GM18870 (cell line): ENCODE data around the gene GRN.
"Not testable (repeated sequence)": the region's sequence is repeated elsewhere in the genome, so short reads cannot be mapped to it uniquely, and the experiment has no call there.

ENCODE experiments used
- ATAC-seq: cut with Tn5 transposase; IDR thresholded peaks from one replicate; pipeline ENCODE4 v1.9.1; 2021; ENCODE audit warnings: moderate library complexity; ENCODE audit not compliant: unreplicated experiment

GRN gene

DNA sequence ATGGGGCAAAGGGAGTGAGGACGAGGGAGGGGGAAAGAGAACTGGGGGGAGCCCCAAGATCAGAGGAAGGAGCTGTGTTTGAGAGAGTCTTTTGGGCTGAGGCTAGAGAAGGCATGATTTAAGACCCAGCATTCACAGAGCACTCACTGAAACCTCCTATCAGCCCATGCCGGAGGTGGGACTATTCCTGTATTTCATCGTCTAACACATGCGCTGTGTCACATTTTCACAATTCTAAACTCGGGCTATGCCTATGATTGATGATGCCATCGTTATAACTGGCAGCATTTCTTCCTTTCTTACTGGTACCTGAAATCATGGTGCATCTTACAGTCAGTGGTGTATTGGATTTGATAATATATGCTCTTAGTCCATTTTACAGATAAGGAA is 15.0 kb downstream of the GRN start:
- no peak for ATAC-seq

DNA sequence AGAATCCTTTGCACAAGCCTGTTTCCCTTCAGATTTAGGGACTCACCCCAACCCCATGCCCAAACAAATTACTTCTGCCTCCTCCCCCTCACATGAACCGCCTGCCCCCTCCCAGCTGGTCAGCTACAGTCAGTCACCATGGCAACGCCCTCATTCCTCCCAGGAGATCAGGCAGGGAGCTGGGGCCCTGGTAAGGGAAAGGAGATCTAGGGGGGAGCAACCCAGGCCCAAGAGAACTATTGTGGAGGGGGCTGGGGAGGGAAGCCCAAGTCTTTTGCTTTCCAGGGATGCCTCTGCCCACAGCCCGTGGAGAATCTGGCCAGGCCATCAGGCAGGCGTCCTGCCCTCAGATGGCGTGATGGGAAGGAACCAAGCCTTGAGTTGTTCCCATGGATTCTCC is 15.7 kb downstream of the GRN start:
- no peak for ATAC-seq

DNA sequence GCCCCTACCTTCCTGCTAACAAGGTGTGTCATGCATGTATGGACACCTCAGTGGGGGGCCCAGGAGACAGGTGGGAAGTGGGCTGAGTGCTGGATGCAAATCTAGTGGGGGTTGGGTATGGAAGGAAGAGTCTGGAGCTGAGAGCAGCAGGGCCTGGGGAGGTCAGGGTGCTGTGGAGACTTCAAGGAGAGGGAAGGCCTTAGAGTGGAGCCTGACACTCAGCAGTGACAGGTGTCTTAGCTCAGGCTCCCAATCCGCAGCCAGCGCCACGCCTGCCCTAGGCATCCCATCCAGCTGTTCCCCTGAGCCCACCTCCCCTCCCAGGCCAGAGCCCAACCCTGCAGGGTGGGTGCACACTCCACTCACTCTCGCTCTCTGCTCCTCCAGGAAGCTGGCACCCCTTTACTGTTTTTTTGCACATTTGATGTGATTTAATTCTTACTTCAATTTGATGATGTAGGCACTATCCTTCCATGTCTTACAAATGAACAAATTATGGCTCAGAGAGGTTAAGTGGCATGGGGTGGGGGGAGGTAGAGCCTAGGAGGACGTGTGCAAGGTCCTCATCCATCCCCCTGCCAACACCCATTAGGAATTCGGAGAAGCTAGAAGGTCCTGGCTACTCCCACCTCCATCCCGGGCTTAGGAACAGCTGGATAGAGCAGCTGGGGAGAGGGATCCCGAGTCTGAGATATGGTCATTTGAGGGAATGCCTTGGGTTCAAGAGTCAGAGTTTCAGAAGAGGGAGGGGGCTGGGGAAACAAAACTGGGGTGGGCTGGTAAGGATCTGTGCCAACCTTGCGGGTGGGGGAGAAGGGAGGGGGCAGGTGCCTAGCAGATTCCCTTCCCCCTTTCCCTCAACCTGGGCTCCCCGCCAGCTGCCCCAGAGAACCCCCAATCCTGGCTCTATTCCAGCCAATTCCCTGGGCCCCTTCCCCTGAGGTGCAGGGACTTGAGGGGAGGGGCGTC is 16.5 kb downstream of the GRN start:
- ATAC-seq, result no peak

DNA sequence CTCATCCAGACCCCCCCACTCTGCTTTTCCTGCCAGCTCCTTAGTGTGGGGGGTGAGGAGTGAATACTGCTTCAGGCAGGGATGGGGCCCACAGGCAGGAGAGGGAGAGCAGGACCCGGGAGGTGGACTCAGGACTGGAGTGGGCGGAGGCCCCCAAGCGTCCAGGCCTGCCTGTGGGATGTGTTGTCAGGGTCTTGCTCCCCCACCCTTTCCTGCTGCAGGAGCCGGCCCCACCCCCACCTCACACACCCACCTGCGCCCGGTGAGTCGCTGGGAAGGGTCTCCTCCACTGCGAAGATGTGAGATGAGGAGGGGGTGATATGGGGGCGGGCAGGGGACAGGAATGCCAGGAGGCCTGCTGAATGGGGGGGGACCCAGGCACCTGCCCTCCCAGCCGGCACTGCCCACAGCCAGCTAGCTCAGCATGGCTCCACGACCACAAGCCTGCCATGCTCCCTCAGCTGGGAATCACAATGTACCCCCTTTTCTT is 17.4 kb downstream of the GRN start:
- ATAC-seq, result no peak

DNA sequence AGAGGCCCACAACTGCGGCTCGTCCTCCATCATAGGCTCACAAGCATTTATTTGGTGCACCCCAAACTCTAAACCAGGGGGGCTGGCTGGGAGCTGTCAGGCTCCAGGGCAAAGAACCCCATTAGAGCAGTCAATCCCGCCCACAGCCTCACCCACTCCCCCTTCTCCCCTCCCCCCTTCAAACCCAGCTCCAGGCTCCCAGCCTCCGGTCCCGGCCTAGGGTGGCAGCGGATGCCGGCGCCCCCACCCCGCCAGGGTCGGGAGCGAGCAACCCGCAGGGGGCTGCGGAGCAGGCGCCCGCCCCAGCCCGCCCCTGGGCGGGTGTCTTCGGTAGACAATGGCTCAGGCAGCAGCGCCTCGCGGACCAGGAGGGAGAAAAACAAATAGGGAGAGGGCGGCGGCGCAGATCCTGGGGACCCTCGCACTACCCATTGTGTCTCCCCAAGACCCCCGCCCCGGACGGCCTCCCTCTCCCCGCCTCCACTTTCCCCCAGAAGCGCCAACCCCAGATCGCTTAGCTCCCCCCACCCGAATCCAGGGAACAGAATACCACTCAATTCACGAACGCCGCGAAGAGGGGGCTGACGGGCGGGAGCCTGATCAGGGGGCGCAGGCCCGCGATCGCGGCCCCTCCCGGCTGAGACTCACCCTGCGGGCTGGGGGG is 18.0 kb downstream of the GRN start:
- no peak for ATAC-seq

DNA sequence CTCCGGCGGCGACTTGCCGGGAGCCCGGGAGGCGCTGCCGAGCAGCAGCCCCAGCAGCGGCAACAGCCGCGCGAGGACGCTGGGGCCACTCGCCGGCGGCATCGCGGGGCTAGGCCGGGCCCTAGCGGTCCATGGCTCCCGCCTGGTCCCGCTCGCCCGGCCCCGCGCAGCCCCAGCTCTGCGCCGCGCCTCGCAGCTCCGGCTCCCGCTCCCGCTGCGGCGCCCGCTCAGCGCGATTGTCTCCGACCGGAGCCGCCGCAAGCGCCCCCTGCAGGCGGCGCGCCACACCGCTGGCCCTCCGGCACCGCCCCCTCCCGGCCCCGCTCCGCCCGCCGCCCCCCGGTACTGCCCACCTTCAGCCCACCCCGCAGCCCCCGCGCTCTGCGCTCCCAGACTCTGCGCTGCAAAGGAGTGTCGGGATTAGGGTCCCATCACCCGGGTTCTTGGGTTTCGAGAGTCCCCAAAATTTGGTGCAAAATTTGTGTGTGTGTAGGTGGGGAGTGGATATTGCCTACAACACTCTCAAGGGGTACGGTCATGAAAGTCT is 18.6 kb downstream of the GRN start, which contains the start of gene FAM171A2:
TSS of gene FAM171A2 (minus strand) at position 241 of the 547 bp plus-strand sequence. CDS start at position 102, 139 bp downstream.
- no peak for ATAC-seq

DNA sequence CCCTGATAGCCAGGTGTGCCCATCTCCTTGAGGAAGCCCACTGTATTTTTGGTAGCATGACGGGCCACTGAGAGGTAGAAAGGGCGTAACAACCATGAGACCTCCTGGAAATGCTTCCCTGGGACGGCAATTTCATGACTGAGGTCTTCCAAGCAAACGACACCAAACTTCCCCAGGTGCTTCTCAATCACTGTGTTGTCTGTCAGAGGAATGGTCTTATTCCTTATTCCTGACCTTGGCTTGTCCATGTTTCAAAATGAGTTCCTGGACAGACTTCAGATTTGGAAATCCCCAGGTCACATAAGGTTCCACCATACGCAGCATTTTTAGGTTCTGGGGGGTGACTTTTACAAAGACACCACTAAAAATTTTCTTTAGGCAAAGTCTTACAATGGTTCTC is 19.9 kb downstream of the GRN start:
- ATAC-seq, result not testable (repeated sequence)

DNA sequence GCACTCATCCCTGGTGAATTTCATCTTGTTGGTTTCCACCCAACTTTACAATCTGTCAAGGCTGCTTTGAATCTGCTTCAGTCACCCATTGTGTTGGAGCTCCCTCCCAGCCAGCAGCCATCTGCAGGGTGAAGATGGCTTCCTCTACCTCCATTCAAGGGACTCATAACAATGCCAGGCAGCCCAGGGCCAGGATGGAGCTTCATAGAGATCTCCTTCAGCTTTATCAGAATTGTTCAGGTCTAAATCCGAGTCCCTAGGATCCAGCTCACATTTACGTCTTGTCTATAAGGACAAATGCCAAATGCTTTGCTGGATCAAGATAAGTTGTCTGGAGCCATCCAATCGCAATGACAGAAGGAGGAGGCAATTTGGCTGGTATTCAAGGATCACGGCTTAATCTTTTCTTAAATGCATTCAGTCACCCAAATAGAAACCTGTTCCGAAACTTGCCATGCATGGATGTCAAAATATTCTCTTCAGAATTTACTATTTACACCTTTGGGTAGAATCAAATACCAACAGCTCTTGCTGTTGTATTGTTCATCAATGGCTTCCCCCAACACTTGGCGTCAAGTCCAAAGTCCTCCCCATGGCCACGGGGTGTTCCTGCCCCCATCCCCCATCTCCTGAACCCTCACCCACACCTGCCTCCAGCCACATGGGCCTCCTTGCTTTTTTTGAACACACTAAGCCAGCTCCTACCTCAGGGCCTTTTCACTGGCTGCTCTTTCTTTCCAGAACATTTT is 22.3 kb downstream of the GRN start:
- no peak for ATAC-seq

DNA sequence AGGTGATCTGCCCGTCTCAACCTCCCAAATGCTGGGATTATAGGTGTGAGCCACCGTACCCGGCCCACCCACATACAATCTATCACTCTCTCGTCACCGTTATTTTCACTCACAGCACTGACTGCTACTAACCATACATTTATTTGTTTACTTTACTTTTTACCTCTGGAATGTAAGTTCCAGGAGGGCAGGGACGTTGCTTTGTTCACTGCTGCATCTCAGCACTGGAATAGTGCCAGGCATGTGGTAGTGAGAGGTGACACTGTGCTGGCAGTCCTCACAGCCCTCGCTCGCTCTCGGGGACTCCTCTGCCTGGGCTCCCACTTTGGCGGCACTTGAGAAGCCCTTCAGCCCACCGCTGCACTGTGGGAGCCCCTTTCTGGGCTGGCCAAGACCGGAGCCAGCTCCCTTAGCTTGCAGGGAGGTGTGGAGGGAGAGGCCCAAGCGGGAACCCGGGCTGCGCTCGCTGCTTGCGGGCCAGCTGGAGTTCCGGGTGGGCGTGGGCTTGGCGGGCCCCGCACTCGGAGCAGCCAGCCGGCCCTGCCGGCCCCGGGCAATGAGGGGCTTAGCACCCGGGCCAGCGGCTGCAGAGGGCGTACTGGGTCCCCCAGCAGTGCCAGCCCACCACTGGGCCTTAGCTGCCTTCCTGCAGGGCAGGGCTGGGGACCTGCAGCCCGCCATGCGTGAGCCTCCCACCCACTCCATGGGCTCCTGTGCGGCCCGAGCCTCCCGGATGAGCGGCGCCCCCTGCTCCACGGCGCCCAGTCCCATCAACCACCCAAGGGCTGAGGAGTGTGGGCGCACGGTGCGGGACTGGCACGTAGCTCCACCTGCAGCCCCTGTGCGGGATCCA is 23.5 kb downstream of the GRN start:
- not testable (repeated sequence) for ATAC-seq

DNA sequence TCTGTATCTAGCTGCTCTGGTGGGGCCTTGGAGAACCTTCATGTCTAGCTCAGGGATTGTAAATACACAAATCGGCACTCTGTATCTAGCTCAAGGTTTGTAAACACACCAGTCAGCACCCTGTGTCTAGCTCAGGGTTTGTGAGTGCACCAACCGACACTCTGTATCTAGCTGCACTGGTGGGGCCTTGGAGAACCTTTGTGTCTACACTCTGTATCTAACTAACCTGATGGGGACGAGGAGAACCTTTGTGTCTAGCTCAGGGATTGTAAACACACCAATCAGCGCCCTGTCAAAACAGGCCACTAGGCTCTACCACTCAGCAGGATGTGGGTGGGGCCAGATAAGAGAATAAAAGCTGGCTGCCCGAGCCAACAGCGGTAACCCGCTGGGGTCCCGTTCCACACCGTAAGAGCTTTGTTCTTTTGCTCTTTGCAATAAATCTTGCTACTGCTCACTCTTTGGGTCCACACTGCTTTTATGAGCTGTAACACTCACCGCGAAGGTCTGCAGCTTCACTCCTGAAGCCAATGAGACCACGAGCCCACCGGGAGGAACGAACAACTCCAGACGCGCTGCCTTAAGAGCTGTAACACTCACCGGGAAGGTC is 24.4 kb downstream of the GRN start:
- not testable (repeated sequence) for ATAC-seq

DNA sequence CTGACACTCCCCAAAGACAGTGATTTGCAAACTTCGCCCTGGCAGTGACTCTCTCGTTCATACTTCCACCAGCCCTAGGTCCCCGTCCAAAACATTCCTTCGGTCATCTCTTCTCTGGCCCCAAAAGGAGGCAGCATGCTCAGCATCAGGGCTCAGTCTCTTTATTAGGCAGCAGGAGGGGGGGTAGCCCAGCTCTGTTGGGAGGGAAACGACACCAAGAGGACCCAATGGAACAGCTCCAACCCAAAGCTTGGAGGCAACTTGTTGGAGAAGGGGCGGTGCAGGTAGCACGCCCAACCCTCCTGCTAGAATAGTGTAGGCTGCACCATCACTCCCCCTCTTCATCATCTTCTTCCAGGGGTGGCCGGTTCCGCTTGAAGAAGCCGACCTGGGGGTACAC is 26.9 kb downstream of the GRN start:
- ATAC-seq, result no peak

DNA sequence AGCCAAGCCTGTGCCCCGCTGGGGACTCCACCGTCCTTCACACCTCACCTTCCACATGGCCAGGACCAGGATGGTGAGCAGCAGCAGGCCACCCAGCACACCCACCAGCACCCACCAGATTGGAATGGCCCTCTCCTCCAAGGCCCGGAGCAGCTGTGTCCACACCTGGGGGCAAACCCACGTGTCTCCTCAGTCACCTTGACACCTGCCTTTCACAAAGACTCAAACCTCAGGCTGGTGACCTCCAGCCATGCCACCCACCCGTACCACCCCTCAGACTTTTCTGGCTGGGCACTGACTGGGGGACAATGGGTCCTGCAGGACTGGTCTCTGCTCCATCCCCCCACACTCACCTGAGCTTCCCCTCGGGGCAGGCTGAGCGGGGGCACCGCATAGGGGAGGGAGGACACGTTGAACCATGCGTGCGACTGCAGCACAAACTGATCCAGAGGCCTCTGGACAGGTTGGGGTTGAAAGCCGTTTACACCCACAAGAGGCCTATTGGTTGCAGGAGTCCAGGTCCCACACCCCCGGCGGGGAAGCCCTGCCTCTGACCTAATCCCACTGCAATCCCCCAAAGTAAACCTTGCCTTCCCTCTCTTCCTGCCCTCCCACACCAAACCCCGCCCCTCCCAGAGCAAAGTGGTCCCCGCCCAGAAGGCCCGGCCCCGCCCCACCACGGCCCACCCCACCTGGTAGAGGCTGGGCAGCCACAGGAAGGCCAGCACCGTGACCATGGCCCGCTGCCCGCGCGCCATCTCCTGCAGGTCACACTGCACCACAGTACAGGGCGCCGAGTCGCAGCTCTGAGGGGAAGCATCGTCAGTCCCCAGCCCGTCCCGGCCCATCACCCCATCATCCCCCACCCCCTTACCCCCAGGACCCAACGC is 29.4 kb downstream of the GRN start:
- ATAC-seq, result no peak

DNA sequence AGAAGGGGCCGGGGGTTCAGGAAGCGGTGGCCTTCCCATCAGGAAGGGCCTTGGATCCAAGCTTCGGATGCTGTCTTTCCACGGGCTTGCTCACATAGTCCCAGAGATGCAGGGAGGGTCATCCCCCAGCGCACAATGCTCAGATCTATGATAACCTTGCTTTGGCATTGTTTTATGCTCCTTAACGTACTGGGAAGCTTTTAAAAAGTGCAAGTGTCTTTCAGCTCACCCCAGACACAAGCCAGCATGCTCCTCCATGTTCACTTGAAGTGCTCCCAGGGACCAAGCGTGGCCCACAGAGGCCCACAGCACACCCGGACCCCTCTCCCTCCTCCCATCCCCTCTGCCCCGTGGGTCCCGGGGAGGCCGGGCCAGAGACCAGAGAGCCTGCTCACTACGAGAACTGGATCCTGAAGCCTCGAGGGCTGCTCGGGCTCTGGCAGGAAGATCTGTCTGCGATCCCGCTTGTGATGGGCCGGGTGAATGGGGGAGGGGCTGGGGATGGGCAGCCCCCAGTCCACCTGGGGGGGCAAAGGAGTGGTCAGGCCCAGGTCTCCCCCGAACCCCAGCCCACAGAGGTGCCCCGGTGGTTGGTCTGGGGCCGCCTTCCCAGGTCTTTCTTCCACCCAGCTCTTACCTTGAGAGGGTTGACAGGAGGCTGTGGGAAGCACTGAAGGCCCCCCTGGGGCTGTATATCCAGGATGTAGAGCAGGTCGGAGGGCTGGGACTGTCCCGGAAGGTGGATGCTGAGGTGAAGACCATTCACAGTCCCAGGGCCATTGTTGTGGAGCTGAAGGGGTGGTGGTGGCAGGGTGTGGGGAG is 30.3 kb downstream of the GRN start:
- no peak for ATAC-seq

DNA sequence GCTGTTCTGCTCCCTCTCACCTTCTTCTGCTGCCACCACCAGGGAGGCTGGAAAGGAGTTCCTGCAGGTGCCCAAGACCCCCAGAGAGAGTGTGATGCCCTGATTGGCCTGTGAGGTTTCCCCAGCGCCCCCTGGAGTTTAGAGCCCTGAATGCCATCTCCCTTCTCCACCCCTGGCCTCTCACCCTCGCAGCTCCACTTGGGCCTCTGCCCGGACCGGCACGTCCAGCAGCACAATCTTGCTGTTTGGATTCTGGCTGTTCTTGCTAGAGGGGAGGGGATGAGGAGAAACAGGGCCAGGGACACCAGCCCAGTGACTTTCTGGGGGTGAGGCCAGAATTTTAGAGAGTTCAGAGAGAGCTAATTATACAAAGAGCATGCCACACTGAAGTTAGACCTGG is 31.0 kb downstream of the GRN start:
- no peak for ATAC-seq

DNA sequence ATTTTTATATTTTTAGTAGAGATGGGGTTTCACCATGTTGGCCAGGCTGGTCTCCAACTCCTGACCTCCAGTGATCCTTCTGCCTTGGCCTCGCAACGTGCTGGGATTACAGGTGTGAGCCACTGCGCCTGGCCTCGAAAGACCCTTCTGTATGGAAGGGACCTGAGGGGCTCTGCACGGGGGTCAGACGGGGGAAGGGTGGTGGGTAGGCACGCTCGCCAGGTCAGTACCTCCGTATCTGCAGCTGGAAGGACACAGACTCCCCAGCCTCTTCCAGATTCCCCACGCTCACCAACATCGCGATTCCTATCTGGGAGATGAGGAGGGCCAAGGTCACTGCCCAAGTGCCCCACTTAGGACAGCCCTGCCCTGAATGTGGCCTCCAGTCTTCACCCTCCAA is 31.7 kb downstream of the GRN start:
- ATAC-seq, result no peak

DNA sequence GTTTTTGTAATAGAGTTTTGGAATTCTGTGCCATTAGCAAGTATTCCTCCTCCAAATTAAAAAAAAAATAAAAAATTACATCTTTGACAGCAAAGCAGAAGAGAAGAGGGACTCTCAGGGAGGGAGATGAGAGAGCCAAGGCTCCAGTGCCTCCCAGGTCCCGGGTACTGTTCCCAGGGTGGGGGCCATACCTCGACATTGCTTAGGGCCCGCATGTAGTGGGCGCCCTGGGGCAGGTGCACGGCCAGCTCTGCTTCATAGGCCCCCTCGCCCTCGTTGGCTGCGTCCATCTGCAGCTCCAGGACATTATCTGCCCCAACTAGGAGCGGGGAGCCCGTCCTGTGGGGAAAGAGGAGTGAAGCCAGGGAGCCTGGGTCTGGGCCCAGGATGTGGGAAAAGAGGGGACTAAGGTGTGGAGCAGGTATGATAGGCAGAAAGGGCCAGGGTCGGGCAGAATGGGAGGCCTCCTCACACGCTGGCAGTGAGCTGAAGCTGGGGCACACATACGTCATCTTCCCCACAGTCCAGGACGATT is 33.1 kb downstream of the GRN start:
- no peak for ATAC-seq

DNA sequence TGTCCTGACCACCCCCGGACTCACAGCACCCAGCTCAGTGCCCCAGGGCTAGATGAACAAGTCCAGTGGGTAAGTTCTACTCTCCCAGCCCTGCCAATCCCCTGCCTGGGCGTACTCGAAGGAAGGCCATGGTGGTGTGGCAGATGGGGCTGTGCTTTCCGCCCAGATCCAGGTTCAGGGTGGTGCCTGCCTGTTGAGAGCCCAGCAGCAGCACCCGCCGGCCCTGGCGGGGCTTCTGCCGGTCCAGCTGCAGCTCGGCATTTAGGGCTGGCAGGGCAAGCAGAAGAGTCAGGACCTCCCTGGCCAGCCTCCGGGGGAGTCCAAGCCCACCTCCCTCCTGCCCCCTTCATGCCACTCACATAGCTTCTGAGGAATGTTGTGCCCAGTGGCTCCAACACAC is 34.8 kb downstream of the GRN start:
- no peak for ATAC-seq

DNA sequence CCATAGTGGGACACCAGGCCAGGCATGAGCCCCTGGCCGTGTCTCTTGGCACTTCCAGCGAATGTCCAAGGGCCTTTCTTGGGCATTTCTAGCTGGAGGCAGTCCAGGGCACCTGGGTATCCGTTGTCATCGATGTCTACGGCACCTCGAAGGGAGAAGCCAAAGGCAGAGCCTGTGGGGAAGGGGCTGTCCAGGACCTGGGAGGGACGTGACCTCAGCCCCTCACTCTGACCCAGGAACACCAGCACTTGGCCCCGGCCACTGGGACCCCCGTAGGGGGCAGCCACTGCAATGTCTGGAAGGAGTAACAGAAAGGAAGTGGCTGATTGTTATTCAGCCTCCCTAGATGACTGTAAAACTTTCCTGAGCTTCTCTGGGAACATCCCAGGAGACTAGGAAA is 35.7 kb downstream of the GRN start:
- no peak for ATAC-seq
